ENCODE measurements around the gene ZRANB2.

Gene ZRANB2

GRCh38 chr1:71068325-71069240 lies 12.3 kb downstream of the ZRANB2 start:
- no peak for DNase-seq

GRCh38 chr1:71054791-71055190 lies 26.0 kb downstream of the ZRANB2 start:
- no peak for DNase-seq

GRCh38 chr1:71054281-71054731 lies 26.5 kb downstream of the ZRANB2 start:
- DNase-seq, result no peak

- DNase-seq, result no peak
Measured at GRCh38 chr1:71053758-71054157, 27.1 kb downstream of the ZRANB2 start.

- no peak for DNase-seq
Measured at GRCh38 chr1:71053146-71053545, 27.7 kb downstream of the ZRANB2 start.

- DNase-seq, result peak; percentile 15 to 37
Measured at GRCh38 chr1:71049951-71050598, 30.8 kb downstream of the ZRANB2 start.

- peak; percentile 11 to 57 for DNase-seq
Measured at GRCh38 chr1:71047635-71048607, 32.9 kb downstream of the ZRANB2 start, which contains the start of gene PTGER3. Gene PTGER3, minus strand, starts transcription at chr1:71047816. Its CDS starts 239 bp downstream, at chr1:71047577.

GRCh38 chr1:71046891-71047634 lies 33.8 kb downstream of the ZRANB2 start:
- DNase-seq, result no peak

GRCh38 chr1:71045463-71046028 lies 35.3 kb downstream of the ZRANB2 start:
- DNase-seq, result no peak

GRCh38 chr1:71044833-71045232 lies 36.0 kb downstream of the ZRANB2 start:
- no peak for DNase-seq

- DNase-seq, result no peak
Measured at GRCh38 chr1:71043065-71043464, 37.8 kb downstream of the ZRANB2 start.

- no peak for DNase-seq
Measured at GRCh38 chr1:71041806-71042205, 39.0 kb downstream of the ZRANB2 start.

GRCh38 chr1:71039661-71040262 lies 41.1 kb downstream of the ZRANB2 start:
- DNase-seq, result no peak

GRCh38 chr1:71038942-71039341 lies 41.9 kb downstream of the ZRANB2 start:
- DNase-seq, result no peak

- DNase-seq, result no peak
Measured at GRCh38 chr1:71037829-71038620, 42.8 kb downstream of the ZRANB2 start.

GRCh38 chr1:71037066-71037465 lies 43.8 kb downstream of the ZRANB2 start:
- no peak for DNase-seq

GRCh38 chr1:71033136-71033535 lies 47.7 kb downstream of the ZRANB2 start:
- DNase-seq, result no peak

GRCh38 chr1:71031426-71031825 lies 49.4 kb downstream of the ZRANB2 start:
- no peak for DNase-seq

GRCh38 chr1:71030026-71030425 lies 50.8 kb downstream of the ZRANB2 start:
- no peak for DNase-seq

- no peak for DNase-seq
Measured at GRCh38 chr1:71028981-71029380, 51.9 kb downstream of the ZRANB2 start.
